Mesothelial cell of epicardium (in vitro differentiated cells): ENCODE data around the gene SYNGR4. TPM values are rescaled to one million over a fixed set of nuclear protein-coding genes. Genes with fewer than 3 reads are reported as not detected.

Experiments
- DNase-seq, 2 experiments: peaks; one replicate each; pipeline ENCODE4 v3.0.0; 2021; ENCODE audit warnings: low spot score in 2 of 2; ENCODE audit not compliant: unreplicated experiment in 2 of 2
- H3K27ac Mint-ChIP-seq: 2 replicates; pipeline ENCODE4 v1.8.0; 2021; ENCODE audit warnings: mixed read lengths
- H3K27me3 Mint-ChIP-seq: 2 replicates; pipeline ENCODE4 v1.8.0; 2021; ENCODE audit warnings: low read depth, mixed read lengths
- H3K36me3 Mint-ChIP-seq: 2 replicates; pipeline ENCODE4 v1.8.0; 2021; ENCODE audit warnings: mixed read lengths
- H3K4me1 Mint-ChIP-seq: 2 replicates; pipeline ENCODE4 v1.8.0; 2021; ENCODE audit warnings: mixed read lengths
- H3K4me3 Mint-ChIP-seq: 2 replicates; pipeline ENCODE4 v1.8.0; 2021; ENCODE audit warnings: mild to moderate bottlenecking, moderate library complexity, mixed read lengths
- H3K9me3 Mint-ChIP-seq: 2 replicates; pipeline ENCODE4 v1.8.0; 2021; ENCODE audit warnings: mixed read lengths
- CTCF ChIP-seq: fragments of 200-600 bp; sonication (generic); IDR thresholded peaks from one replicate; pipeline ENCODE4 v1.5.0; 2021; ENCODE audit warnings: antibody characterized with exemption; ENCODE audit not compliant: unreplicated experiment
- total RNA-seq: library from RNA; stranded (reverse); gene quantifications from 3 replicates; pipeline ENCODE4 v1.2.1, GENCODE V29; 2021

The SYNGR4 gene
- total RNA-seq, 1 donor from 2014 or later: not detected

- no peak for DNase-seq
- H3K36me3 Mint-ChIP-seq: no peaks in the 10 kb centered on the region
- H3K4me1 Mint-ChIP-seq: peaks cover 5% of the 10 kb centered on the region
- no peak overlapping the region for H3K4me3 Mint-ChIP-seq
- H3K27me3 Mint-ChIP-seq: no peaks in the 10 kb centered on the region
- TF ChIP-seq CTCF: no peak
- no peaks in the 10 kb centered on the region for H3K9me3 Mint-ChIP-seq
- peak overlapping the region; percentile 57 for H3K27ac Mint-ChIP-seq
These were observed 39.4 kb downstream of the SYNGR4 start for GRCh38 chr19:48403606-48404005.

- no peaks in the 10 kb centered on the region for H3K27me3 Mint-ChIP-seq
- TF ChIP-seq CTCF: no peak
These were observed 41.0 kb downstream of the SYNGR4 start for GRCh38 chr19:48405010-48405659.

GRCh38 chr19:48405850-48406249, 41.7 kb downstream of the SYNGR4 start:
- H3K27ac Mint-ChIP-seq: no peak overlapping the region
- H3K36me3 Mint-ChIP-seq: no peaks in the 10 kb centered on the region
- H3K9me3 Mint-ChIP-seq: no peaks in the 10 kb centered on the region
- TF ChIP-seq CTCF: no peak
- DNase-seq: no peak
- peaks cover 2% of the 10 kb centered on the region for H3K4me1 Mint-ChIP-seq
- H3K27me3 Mint-ChIP-seq: no peaks in the 10 kb centered on the region
- no peak overlapping the region for H3K4me3 Mint-ChIP-seq

More at GRCh38 chr19:48405010-48405659, 41.0 kb downstream of the SYNGR4 start:
- peaks cover 5% of the 10 kb centered on the region for H3K4me1 Mint-ChIP-seq
- no peak overlapping the region for H3K27ac Mint-ChIP-seq
- no peak overlapping the region for H3K4me3 Mint-ChIP-seq
- no peaks in the 10 kb centered on the region for H3K36me3 Mint-ChIP-seq
- H3K9me3 Mint-ChIP-seq: no peaks in the 10 kb centered on the region
- no peak for DNase-seq

GRCh38 chr19:48413879-48414587, 49.9 kb downstream of the SYNGR4 start:
- H3K36me3 Mint-ChIP-seq: peaks cover 2% of the 10 kb centered on the region
- H3K9me3 Mint-ChIP-seq: no peaks in the 10 kb centered on the region
- no peak for DNase-seq
- H3K27ac Mint-ChIP-seq: peak overlapping the region; percentile 90
- H3K4me1 Mint-ChIP-seq: peaks cover 17% of the 10 kb centered on the region
- H3K4me3 Mint-ChIP-seq: peak overlapping the region; percentile 76
- no peaks in the 10 kb centered on the region for H3K27me3 Mint-ChIP-seq
- no peak for TF ChIP-seq CTCF

GRCh38 chr19:48415395-48415794, 51.2 kb downstream of the SYNGR4 start:
- DNase-seq: no peak
- Mint-ChIP-seq H3K36me3 (peaks cover 2% of the 10 kb centered on the region), H3K27ac (no peak overlapping the region), H3K9me3 (no peaks in the 10 kb centered on the region), H3K4me1 (peaks cover 19% of the 10 kb centered on the region), H3K4me3 (no peak overlapping the region), H3K27me3 (no peaks in the 10 kb centered on the region)
- TF ChIP-seq CTCF: no peak
